B cell (primary cell): ENCODE results near the gene BRD3. TPM values are rescaled to one million over a fixed set of nuclear protein-coding genes. Genes with fewer than 3 reads are reported as not detected.

ENCODE experiments used
- ATAC-seq: fragments of 200-7000 bp; cut with Tn5 transposase; one replicate; pipeline ENCODE4 v1.10.0; 2021; ENCODE audit warnings: low read depth, mild to moderate bottlenecking, moderate number of reproducible peaks, moderate library complexity
- CTCF ChIA-PET: fragments of 350-600 bp; sonication (Branson Sonifier 250); formaldehyde crosslinking; loops from one replicate; lab custom pipeline; 2021; ENCODE audit warnings: antibody characterized with exemption, inconsistent platforms; lab: Charles Lee
- POLR2A ChIA-PET: fragments of 350-600 bp; sonication (Branson Sonifier 250); formaldehyde crosslinking; loops from one replicate; lab custom pipeline; 2021; ENCODE audit warnings: antibody characterized with exemption; lab: Charles Lee
- DNase-seq: peaks from one replicate; pipeline ENCODE4 v3.0.0; 2013
- H2AFZ ChIP-seq: 2 replicates; pipeline ENCODE4 v1.6.1; 2012; ENCODE audit warnings: mild to moderate bottlenecking, low read depth, low read length; ENCODE audit not compliant: insufficient read depth, poor library complexity, severe bottlenecking
- H3K27ac ChIP-seq, 2 donors: 1 replicate in 1 of 2; 2 replicates in 1 of 2; pipeline ENCODE4 v1.5.1; 2012 to 2013; ENCODE audit warnings: low read length in 2 of 2, mild to moderate bottlenecking in 2 of 2, moderate library complexity in 1 of 2
- H3K27me3 ChIP-seq, 4 experiments: fragments of 200-600 bp in 1 of 4; sonication (generic) in 1 of 4; replicated peaks in 1 of 4; 1 replicate in 2 of 4; 2 replicates in 2 of 4; pipeline versions ENCODE4 v1.6.1 to v1.7.0; 2013 to 2016; ENCODE audit warnings: low read length in 3 of 4, mild to moderate bottlenecking in 2 of 4, mixed read lengths in 1 of 4, moderate library complexity in 1 of 4; ENCODE audit not compliant: insufficient read depth in 4 of 4, control insufficient read depth in 3 of 4; ENCODE audit errors: control extremely low read depth in 1 of 4
- H3K36me3 ChIP-seq, 2 experiments: replicated peaks in 1 of 2; 1 replicate in 1 of 2; 2 replicates in 1 of 2; pipeline versions ENCODE4 v1.6.1 to v1.7.1; 2013; ENCODE audit warnings: low read length in 1 of 2; ENCODE audit not compliant: insufficient read depth in 2 of 2, control insufficient read depth in 1 of 2; ENCODE audit errors: control extremely low read depth in 1 of 2, extremely low read depth in 1 of 2
- H3K4me1 ChIP-seq, 2 donors: fragments of 200-600 bp in 1 of 2; sonication (generic) in 1 of 2; 1 replicate in 1 of 2; 2 replicates in 1 of 2; pipeline versions ENCODE4 v1.5.1 to v1.6.1; 2013 to 2017; ENCODE audit warnings: low read length in 2 of 2; ENCODE audit not compliant: control insufficient read depth in 2 of 2, insufficient read depth in 2 of 2
- H3K4me2 ChIP-seq: replicated peaks from 2 replicates; pipeline ENCODE3; 2012; ENCODE audit warnings: mild to moderate bottlenecking, low read depth, low read length; ENCODE audit not compliant: poor library complexity, severe bottlenecking
- H3K4me3 ChIP-seq, 5 experiments: fragments of 200-600 bp in 1 of 5; sonication (generic) in 1 of 5; 1 replicate in 3 of 5; 2 replicates in 2 of 5; pipeline versions ENCODE4 v1.5.1 to v1.7.0; 2011 to 2016; ENCODE audit warnings: low read length in 4 of 5, mild to moderate bottlenecking in 4 of 5, low read depth in 2 of 5, control low read depth in 1 of 5, moderate library complexity in 1 of 5; ENCODE audit not compliant: insufficient read depth in 1 of 5; ENCODE audit errors: control extremely low read depth in 1 of 5, extremely low read depth in 1 of 5
- H3K79me2 ChIP-seq: fragments of 200-600 bp; sonication (generic); one replicate; pipeline ENCODE4 v1.6.0; 2016; ENCODE audit warnings: low read length; ENCODE audit not compliant: control insufficient read depth, insufficient read depth
- H3K9ac ChIP-seq: fragments of 200-600 bp; sonication (generic); 2 replicates; pipeline ENCODE4 v1.6.1; 2017; ENCODE audit warnings: mild to moderate bottlenecking, low read length, moderate library complexity
- H3K9me3 ChIP-seq, 3 donors: one replicate each; pipeline versions ENCODE4 v1.6.1 to v1.7.1; 2013; ENCODE audit warnings: low read length in 2 of 3; ENCODE audit not compliant: control insufficient read depth in 2 of 3, insufficient read depth in 1 of 3; ENCODE audit errors: control extremely low read depth in 1 of 3
- H4K20me1 ChIP-seq: 2 replicates; pipeline ENCODE4 v1.6.0; 2012; ENCODE audit warnings: mild to moderate bottlenecking, low read length; ENCODE audit not compliant: insufficient read depth, control insufficient read depth, poor library complexity, severe bottlenecking
- H3K27ac Mint-ChIP-seq: one replicate; pipeline ENCODE4 v1.8.0; 2021; ENCODE audit warnings: mixed read lengths
- H3K27me3 Mint-ChIP-seq: one replicate; pipeline ENCODE4 v1.8.0; 2021; ENCODE audit warnings: mixed read lengths
- H3K4me1 Mint-ChIP-seq: one replicate; pipeline ENCODE4 v1.8.0; 2021; ENCODE audit warnings: mixed read lengths
- H3K4me3 Mint-ChIP-seq: one replicate; pipeline ENCODE4 v1.8.0; 2021; ENCODE audit warnings: mixed read lengths
- H3K9me3 Mint-ChIP-seq: one replicate; pipeline ENCODE4 v1.8.0; 2022; ENCODE audit warnings: mixed read lengths; ENCODE audit not compliant: insufficient read depth
- CTCF ChIP-seq: fragments of 200-600 bp; IDR thresholded peaks from one replicate; pipeline ENCODE4 v1.8.0; 2022; ENCODE audit warnings: antibody characterized with exemption, mild to moderate bottlenecking
- EZH2 ChIP-seq: IDR thresholded peaks from 2 replicates; pipeline ENCODE4 v1.6.1; 2012; ENCODE audit warnings: borderline replicate concordance, low read depth, mild to moderate bottlenecking, moderate library complexity, low read length; ENCODE audit not compliant: insufficient read depth, poor library complexity, severe bottlenecking
- WGBS: methylation state at CpG from one replicate; pipeline ENCODE4 v1.1.5; 2013; ENCODE audit warnings: missing lambda C conversion rate; ENCODE audit not compliant: insufficient coverage; 5-methylcytosine and 5-hydroxymethylcytosine counted together
- intact Hi-C: fragments of 100-400 bp; cut with micrococcal nuclease; formaldehyde crosslinking; loops from one replicate; pipeline ENCODE4 v1.10.0; 2022
- polyA plus RNA-seq: library from polyadenylated mRNA; depleted of rRNA; stranded (reverse); fragments of >200 nt; gene quantifications from 2 replicates; pipeline ENCODE4 v1.2.3, GENCODE V29; 2012
- total RNA-seq, 2 donors: library from RNA; stranded (reverse); fragments of 120-200 nt in 1 of 2; gene quantifications; 1 replicate in 1 of 2; 2 replicates in 1 of 2; pipeline versions ENCODE4 v1.2.3 to v1.2.4, GENCODE V29; 2013 to 2022

BRD3 gene
- total and polyA plus RNA-seq, 2 donors (not counting 1 experiment from before 2014, with no cell fraction given): 8.9 to 38.0 TPM

GRCh38 chr9:134089972-134090371 is 22.1 kb upstream of the BRD3 start:
- ChIA-PET CTCF (no interaction called here), POLR2A (no interaction called here)
- no peak overlapping the region for H2AFZ ChIP-seq

More at GRCh38 chr9:134089972-134090371, 22.1 kb upstream of the BRD3 start:
- H3K27ac Mint-ChIP-seq: no peak overlapping the region
- Histone ChIP-seq H3K36me3 (no peaks in the 10 kb centered on the region), H3K4me1 (no peaks in the 10 kb centered on the region), H3K27me3 (peaks cover 0 to 5% (median 1%) of the 10 kb centered on the region in 4 experiments), H3K9ac (no peak overlapping the region), H3K4me3 (no peak overlapping the region), H3K79me2 (no peaks in the 10 kb centered on the region), H4K20me1 (no peaks in the 10 kb centered on the region), H3K27ac (no peak overlapping the region), H3K9me3 (peaks cover 0 to 8% (median 0%) of the 10 kb centered on the region in 3 donors), H3K4me2 (no peak overlapping the region)
- WGBS: 87% methylated on average over 3 of the region's 4 CpGs
- ATAC-seq (no peak), DNase-seq (no peak)
- peaks cover 4% of the 10 kb centered on the region for H3K9me3 Mint-ChIP-seq
- TF ChIP-seq EZH2 (no peak), CTCF (no peak)
- no peak overlapping the region for H3K4me3 Mint-ChIP-seq
- H3K4me1 Mint-ChIP-seq: no peaks in the 10 kb centered on the region
- intact Hi-C loops: no loop called here
- peaks cover 21% of the 10 kb centered on the region for H3K27me3 Mint-ChIP-seq
